H1 (cell line): Measurements from ENCODE around the gene DDR2. TPM values are rescaled to one million over a fixed set of nuclear protein-coding genes. Genes with fewer than 3 reads are reported as not detected.

ENCODE experiments used
- CTCF ChIA-PET: fragments of 300-600 bp; sonication (Branson Sonifier 250); formaldehyde crosslinking; loops from one replicate; lab custom pipeline; 2021; ENCODE audit not compliant: partially characterized antibody; lab: Charles Lee
- POLR2A ChIA-PET: fragments of 300-600 bp; sonication (Branson Sonifier 250); formaldehyde crosslinking; loops from one replicate; lab custom pipeline; 2021; ENCODE audit warnings: inconsistent platforms; ENCODE audit not compliant: partially characterized antibody; lab: Charles Lee
- DNase-seq, 2 experiments: peaks; one replicate each; pipeline versions ENCODE4 v3.0.0 to v3.0.0-alpha.2; 2010 to 2022; ENCODE audit warnings: low spot score in 2 of 2, low read depth in 1 of 2, mixed read lengths in 1 of 2
- FAIRE-seq: peaks from 2 replicates; lab custom pipeline; 2011; peaks lifted over from hg19 to GRCh38; lab: Jason Lieb, UNC
- H2AFZ ChIP-seq: 2 replicates; pipeline ENCODE4 v1.8.1; 2012; ENCODE audit warnings: low read length, inconsistent platforms
- H2AK5ac ChIP-seq: 2 replicates; pipeline ENCODE4 v1.6.1; 2013; ENCODE audit warnings: low read depth, low read length
- H2BK120ac ChIP-seq: replicated peaks from 2 replicates; pipeline ENCODE3; 2013; ENCODE audit warnings: low read depth, low read length, inconsistent platforms
- H2BK12ac ChIP-seq: 2 replicates; pipeline ENCODE4 v1.6.1; 2013; ENCODE audit warnings: low read depth, low read length
- H2BK15ac ChIP-seq: 2 replicates; pipeline ENCODE4 v1.6.1; 2013; ENCODE audit warnings: low read length
- H2BK20ac ChIP-seq: 2 replicates; pipeline ENCODE4 v1.6.1; 2013; ENCODE audit warnings: low read length
- H2BK5ac ChIP-seq: 2 replicates; pipeline ENCODE4 v1.6.1; 2013; ENCODE audit warnings: low read depth, low read length
- H3K14ac ChIP-seq: 2 replicates; pipeline ENCODE4 v1.6.1; 2013; ENCODE audit warnings: inconsistent platforms; ENCODE audit not compliant: insufficient read length
- H3K18ac ChIP-seq: 2 replicates; pipeline ENCODE4 v1.6.1; 2013; ENCODE audit warnings: low read length; ENCODE audit errors: extremely low read depth
- H3K23ac ChIP-seq: 2 replicates; pipeline ENCODE4 v1.6.1; 2013; ENCODE audit warnings: inconsistent platforms; ENCODE audit not compliant: insufficient read length
- H3K23me2 ChIP-seq: 2 replicates; pipeline ENCODE4 v1.6.1; 2013; ENCODE audit warnings: low read depth, low read length
- H3K27ac ChIP-seq: 2 replicates; pipeline ENCODE4 v1.6.1; 2011; ENCODE audit warnings: low read depth, low read length, inconsistent platforms
- H3K27me3 ChIP-seq, 4 experiments: replicated peaks in 1 of 4; 1 replicate in 1 of 4; 2 replicates in 3 of 4; pipeline versions ENCODE4 v1.6.1 to v1.8.1; 2011 to 2013; ENCODE audit warnings: low read length in 3 of 4, mild to moderate bottlenecking in 3 of 4, inconsistent platforms in 2 of 4, mixed read lengths in 2 of 4, moderate library complexity in 1 of 4; ENCODE audit not compliant: control insufficient read depth in 3 of 4, insufficient read depth in 3 of 4; ENCODE audit errors: extremely low read depth in 1 of 4
- H3K36me3 ChIP-seq, 4 experiments: 2 replicates each; pipeline versions ENCODE4 v1.6.1 to v1.8.1; 2011 to 2013; ENCODE audit warnings: mild to moderate bottlenecking in 4 of 4, low read length in 3 of 4, moderate library complexity in 2 of 4, control low read depth in 1 of 4, inconsistent platforms in 1 of 4; ENCODE audit not compliant: insufficient read depth in 4 of 4, control insufficient read depth in 2 of 4
- H3K4ac ChIP-seq: replicated peaks from 2 replicates; pipeline ENCODE3; 2013; ENCODE audit warnings: low read length, low read depth, mixed read lengths, inconsistent platforms; ENCODE audit not compliant: insufficient read length
- H3K4me1 ChIP-seq, 4 experiments: replicated peaks in 1 of 4; 1 replicate in 1 of 4; 2 replicates in 3 of 4; pipeline versions ENCODE4 v1.6.1 to v1.8.1; 2011 to 2013; ENCODE audit warnings: low read length in 3 of 4, inconsistent platforms in 2 of 4, mixed read lengths in 1 of 4; ENCODE audit not compliant: insufficient read depth in 4 of 4, control insufficient read depth in 3 of 4
- H3K4me2 ChIP-seq, 2 experiments: 2 replicates each; pipeline versions ENCODE4 v1.6.1 to v1.8.1; 2011 to 2013; ENCODE audit warnings: low read depth in 2 of 2, low read length in 2 of 2, control low read depth in 1 of 2, inconsistent platforms in 1 of 2, mild to moderate bottlenecking in 1 of 2; ENCODE audit not compliant: insufficient read depth in 1 of 2
- H3K4me3 ChIP-seq, 4 experiments: fragments of 200-600, 300-600 bp in 1 of 4; sonication (generic), shearing (Covaris generic), sonication (Bioruptor Twin) in 1 of 4; 2 replicates each; pipeline versions ENCODE4 v1.5.1 to v1.8.1; 2011 to 2016; ENCODE audit warnings: low read length in 4 of 4, low read depth in 3 of 4, control low read depth in 2 of 4, inconsistent platforms in 2 of 4, mild to moderate bottlenecking in 2 of 4, mixed read lengths in 1 of 4, moderate library complexity in 1 of 4; ENCODE audit not compliant: insufficient read depth in 2 of 4; ENCODE audit errors: extremely low read depth in 1 of 4
- H3K56ac ChIP-seq: replicated peaks from 2 replicates; pipeline ENCODE3; 2013; ENCODE audit warnings: low read depth, mild to moderate bottlenecking, mixed read lengths, low read length, inconsistent platforms; ENCODE audit not compliant: insufficient read length
- H3K79me1 ChIP-seq: 2 replicates; pipeline ENCODE4 v1.6.1; 2013; ENCODE audit warnings: low read depth, low read length, control low read depth
- H3K79me2 ChIP-seq, 2 experiments: 2 replicates each; pipeline versions ENCODE4 v1.6.1 to v1.8.1; 2012 to 2013; ENCODE audit warnings: low read length in 2 of 2, mild to moderate bottlenecking in 2 of 2, inconsistent platforms in 1 of 2; ENCODE audit not compliant: insufficient read depth in 2 of 2, control insufficient read depth in 1 of 2
- H3K9ac ChIP-seq, 4 experiments: replicated peaks in 1 of 4; 1 replicate in 1 of 4; 2 replicates in 3 of 4; pipeline versions ENCODE4 v1.6.1 to v1.8.1; 2011 to 2013; ENCODE audit warnings: low read depth in 3 of 4, low read length in 3 of 4, control low read depth in 2 of 4, mild to moderate bottlenecking in 2 of 4, moderate library complexity in 2 of 4, inconsistent platforms in 1 of 4; ENCODE audit errors: extremely low read depth in 1 of 4
- H3K9me3 ChIP-seq, 2 experiments: 2 replicates each; pipeline versions ENCODE4 v1.6.1 to v1.8.1; 2012 to 2013; ENCODE audit warnings: mild to moderate bottlenecking in 2 of 2, moderate library complexity in 2 of 2, control low read depth in 1 of 2, inconsistent platforms in 1 of 2, low read depth in 1 of 2, low read length in 1 of 2, mixed read lengths in 1 of 2; ENCODE audit not compliant: insufficient read depth in 2 of 2
- H4K20me1 ChIP-seq, 2 experiments: replicated peaks in 1 of 2; 2 replicates each; pipeline versions ENCODE3 to v1.8.1; 2011 to 2013; ENCODE audit warnings: inconsistent platforms in 2 of 2, low read length in 2 of 2, mild to moderate bottlenecking in 1 of 2; ENCODE audit not compliant: insufficient read depth in 2 of 2, control insufficient read depth in 1 of 2
- H4K5ac ChIP-seq: 2 replicates; pipeline ENCODE4 v1.6.1; 2013; ENCODE audit warnings: low read length, low read depth, mixed read lengths, inconsistent platforms; ENCODE audit not compliant: insufficient read length
- H4K8ac ChIP-seq: 2 replicates; pipeline ENCODE4 v1.8.0; 2013; ENCODE audit warnings: mild to moderate bottlenecking, moderate library complexity, low read length, inconsistent platforms; ENCODE audit not compliant: insufficient read depth; ENCODE audit errors: extremely low read depth
- H4K91ac ChIP-seq: replicated peaks from 2 replicates; pipeline ENCODE3; 2013; ENCODE audit warnings: low read length, mixed read lengths, inconsistent platforms; ENCODE audit not compliant: insufficient read length
- WGBS, 2 experiments: shearing (Covaris generic) in 1 of 2; methylation state at CpG; one replicate each; pipeline versions ENCODE4 v1.1.6 to v1.1.7; 2013 to 2015; ENCODE audit warnings: low lambda C conversion rate in 2 of 2, mixed read lengths in 2 of 2, inconsistent platforms in 1 of 2, low coverage in 1 of 2, missing lambda C conversion rate in 1 of 2; ENCODE audit not compliant: insufficient replicate concordance in 2 of 2, insufficient coverage in 1 of 2, insufficient read length in 1 of 2; ENCODE audit errors: extremely low coverage in 1 of 2, missing lambda C conversion rate in 1 of 2; 5-methylcytosine and 5-hydroxymethylcytosine counted together
- polyA plus RNA-seq, 7 experiments: library from polyadenylated mRNA; depleted of rRNA in 3 of 7; stranded (reverse) in 5 of 7; unstranded in 2 of 7; fragments of >200 nt in 5 of 7; fragments of 200-250 nt in 2 of 7; gene quantifications; 1 replicate in 5 of 7; 2 replicates in 1 of 7; 4 replicates in 1 of 7; pipeline versions ENCODE4 v1.2.1 to v1.2.3, GENCODE V29; 2011 to 2013; ENCODE audit warnings: missing spikeins in 2 of 7, mixed read lengths in 2 of 7
- total RNA-seq: library from RNA; stranded (reverse); fragmentation: NEBNext Ultra II Directional; extraction: Animal tissue kit (Norgen Biotek cat#: 25700); gene quantifications from 2 replicates; pipeline ENCODE4 v1.2.1, GENCODE V29; 2021

Gene DDR2
- total and polyA plus RNA-seq, 2 of the 8 experiments (the other 6 are each of a cell fraction or from before 2014, with no cell fraction given), result 1.00 to 2.1 TPM

DNA sequence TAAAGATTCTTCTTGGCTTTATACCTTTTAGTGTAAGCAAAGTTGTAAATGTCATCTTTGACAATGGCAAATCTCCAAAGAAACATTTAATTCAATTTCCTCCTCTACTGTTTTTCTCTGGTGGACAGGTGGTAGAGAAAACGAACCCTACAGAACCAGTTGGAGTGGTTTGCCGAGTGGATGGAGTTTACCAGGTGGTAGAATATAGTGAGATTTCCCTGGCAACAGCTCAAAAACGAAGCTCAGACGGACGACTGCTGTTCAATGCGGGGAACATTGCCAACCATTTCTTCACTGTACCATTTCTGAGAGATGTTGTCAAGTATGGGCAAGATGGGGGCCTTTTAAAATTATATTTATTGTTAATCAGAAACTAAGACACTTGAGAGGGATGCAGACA, 44.9 kb upstream of the DDR2 start:
- Histone ChIP-seq H4K8ac (no peak overlapping the region), H2BK20ac (no peak overlapping the region), H2BK120ac (no peak overlapping the region), H3K18ac (no peak overlapping the region), H3K27me3 (no peaks in the 10 kb centered on the region), H3K36me3 (peaks cover 0 to 3% (median 1%) of the 10 kb centered on the region in 4 experiments; a peak in 1 of 8 replicates), H3K56ac (no peak overlapping the region), H3K4me2 (no peak overlapping the region), H3K23ac (no peak overlapping the region), H4K20me1 (no peaks in the 10 kb centered on the region), H3K14ac (no peak overlapping the region), H3K4me1 (no peaks in the 10 kb centered on the region), H3K4ac (no peak overlapping the region), H2AFZ (no peak overlapping the region), H2BK12ac (no peak overlapping the region), H3K9me3 (no peaks in the 10 kb centered on the region), H3K9ac (no peak overlapping the region), H2BK5ac (no peak overlapping the region), H2BK15ac (no peak overlapping the region), H4K91ac (no peak overlapping the region), H4K5ac (no peak overlapping the region), H2AK5ac (no peak overlapping the region), H3K79me1 (no peaks in the 10 kb centered on the region; the same call in 1 of the 2 replicates), H3K23me2 (no peaks in the 10 kb centered on the region), H3K27ac (no peak overlapping the region), H3K79me2 (no peaks in the 10 kb centered on the region), H3K4me3 (no peak overlapping the region)
- no peak for FAIRE-seq
- ChIA-PET POLR2A (no interaction called here), CTCF (interaction anchor here (0.7 kb wide), 1 partner anchor 12 kb away, joined by 3 read pairs; no protein-coding TSS in a partner anchor)
- DNase-seq, result no peak
- 82% methylated on average over 6 of the region's 6 CpGs; no CpG with 5 or more reads in 1 of the 2 experiments for WGBS, 2 experiments
